ENCODE data around the gene HAS3. TPM values are rescaled to one million over a fixed set of nuclear protein-coding genes. Genes with fewer than 3 reads are reported as not detected.
"Not testable (repeated sequence)": the region's sequence is repeated elsewhere in the genome, so short reads cannot be mapped to it uniquely, and the experiment has no call there.

HAS3 gene
- total RNA-seq, 2 donors from 2014 or later = 0.26 to 0.99 TPM

- Histone ChIP-seq H3K4me1 (peaks cover 30% of the 10 kb centered on the region), H3K27me3 (no peaks in the 10 kb centered on the region), H3K9me3 (no peaks in the 10 kb centered on the region), H3K4me3 (peak overlapping the region; percentile 77 to 88), H3K36me3 (replicated peaks in 1 of 2; ENCODE audit: insufficient read depth in 1 of 2, low read depth in 2 of 2) (no peaks in the 10 kb centered on the region), H3K27ac (peak overlapping the region; percentile 79 to 95 (median 91))
- intact Hi-C loops (cut with DNase I) = no loop called here
- WGBS, 2 donors = 0 to 1% methylated on average over 33 to 39 of the region's 53 CpGs
- ATAC-seq (peak; percentile 75), DNase-seq (peak; percentile 74 to 84 (median 75))
- peak in 1 of 3 donors; percentile 51 for TF ChIP-seq POLR2A (IDR thresholded peaks at IDR 0.05)
- TF ChIP-seq CTCF (IDR thresholded peaks at IDR 0.05) = no peak
These were observed 26.5 kb downstream of the HAS3 start for GRCh38 chr16:69131839-69132423.

GRCh38 chr16:69132424-69133252, 27.2 kb downstream of the HAS3 start, which contains the start of the genes CHTF8 and UTP4:
Gene CHTF8, minus strand, starts transcription at chr16:69132588. Its CDS starts 11,130 bp downstream, at chr16:69121458.
Gene UTP4, plus strand, starts transcription at chr16:69132649. Its CDS starts 811 bp downstream, at chr16:69133460.
- ATAC-seq = peak; percentile 95
- H3K9me3 ChIP-seq = no peaks in the 10 kb centered on the region
- 0 to 1% methylated on average over 26 to 70 of the region's 78 CpGs for WGBS, 2 donors
- DNase-seq = peak; percentile 81 to 86 (median 84)
- peak within 1 kb of the TSS; percentile 77 to 88 for H3K4me3 ChIP-seq
- no peaks in the 10 kb centered on the region for H3K36me3 ChIP-seq (replicated peaks in 1 of 2; ENCODE audit: insufficient read depth in 1 of 2, low read depth in 2 of 2)
- TF ChIP-seq CTCF (IDR thresholded peaks at IDR 0.05) (no peak), POLR2A (IDR thresholded peaks at IDR 0.05) (peak; percentile 49 to 76 (median 72))
- H3K27ac ChIP-seq = peak within 1 kb of the TSS; percentile 79 to 95 (median 91)
- intact Hi-C loops (cut with DNase I) = no loop called here
- no peaks in the 10 kb centered on the region for H3K27me3 ChIP-seq
- peaks cover 30% of the 10 kb centered on the region for H3K4me1 ChIP-seq

GRCh38 chr16:69133373-69133954, 28.0 kb downstream of the HAS3 start:
- WGBS, 2 donors = 19 to 26% methylated on average over 5 of the region's 5 CpGs
- Histone ChIP-seq H3K36me3 (replicated peaks in 1 of 2; ENCODE audit: insufficient read depth in 1 of 2, low read depth in 2 of 2) (no peaks in the 10 kb centered on the region), H3K4me3 (peak overlapping the region in 1 of 2 donors; percentile 77), H3K9me3 (no peaks in the 10 kb centered on the region), H3K27ac (no peak overlapping the region), H3K27me3 (no peaks in the 10 kb centered on the region), H3K4me1 (peaks cover 30% of the 10 kb centered on the region)
- no peak for TF ChIP-seq CTCF (IDR thresholded peaks at IDR 0.05)
- TF ChIP-seq POLR2A (IDR thresholded peaks at IDR 0.05) = no peak
- DNase-seq (no peak), ATAC-seq (no peak)
- intact Hi-C loops (cut with DNase I) = no loop called here

GRCh38 chr16:69138608-69139007, 33.2 kb downstream of the HAS3 start:
- peaks cover 9% of the 10 kb centered on the region for H3K4me1 ChIP-seq
- TF ChIP-seq CTCF (IDR thresholded peaks at IDR 0.05) (no peak), POLR2A (IDR thresholded peaks at IDR 0.05) (no peak)
- DNase-seq (no peak), ATAC-seq (no peak)
- no peaks in the 10 kb centered on the region for H3K9me3 ChIP-seq
- intact Hi-C loops (cut with DNase I) = no loop called here
- H3K36me3 ChIP-seq (replicated peaks in 1 of 2; ENCODE audit: insufficient read depth in 1 of 2, low read depth in 2 of 2) = peaks cover 0 to 15% of the 10 kb centered on the region in 2 donors
- H3K4me3 ChIP-seq = no peak overlapping the region
- H3K27ac ChIP-seq = no peak overlapping the region
- H3K27me3 ChIP-seq = no peaks in the 10 kb centered on the region
- 70 to 76% methylated on average over 2 of the region's 2 CpGs for WGBS, 2 donors

- 90 to 94% methylated on average over 7 of the region's 7 CpGs for WGBS, 2 donors
- DNase-seq; H3K4me3 ChIP-seq; H3K27ac ChIP-seq; intact Hi-C loops (cut with DNase I); H3K4me1 ChIP-seq; ATAC-seq; H3K27me3 ChIP-seq; H3K9me3 ChIP-seq: not testable (repeated sequence)
- H3K36me3 ChIP-seq (replicated peaks in 1 of 2; ENCODE audit: insufficient read depth in 1 of 2, low read depth in 2 of 2) = peaks cover 0 to 16% of the 10 kb centered on the region in 2 donors
These were observed 34.0 kb downstream of the HAS3 start for GRCh38 chr16:69139464-69139863.

Measured in body of pancreas (tissue), 4 donors.